22Rv1 (cell line): Measurements from ENCODE around the gene CNIH3.

Source experiments
- CTCF ChIP-seq: fragments of 450-650 bp; IDR thresholded peaks from 2 replicates; pipeline ENCODE4 v1.5.1; 2017; ENCODE audit warnings: mild to moderate bottlenecking
- ZFX ChIP-seq: fragments of 450-650 bp; IDR thresholded peaks from 2 replicates; pipeline ENCODE4 v1.6.1; 2017; ENCODE audit warnings: antibody characterized with exemption, borderline replicate concordance

GRCh38 chr1:224650290-224650689 is 34.2 kb downstream of the CNIH3 start:
- no peak for TF ChIP-seq CTCF
- TF ChIP-seq ZFX: no peak
